Upper lobe of left lung (tissue), 6 donors: Measurements from ENCODE around the gene NPDC1. TPM values are rescaled to one million over a fixed set of nuclear protein-coding genes. Genes with fewer than 3 reads are reported as not detected.

ENCODE experiments used
- ATAC-seq, 2 donors: fragments of 200-7000 bp; cut with Tn5 transposase; one replicate each; pipeline ENCODE4 v1.9.1; 2022; ENCODE audit warnings: mild to moderate bottlenecking in 2 of 2, moderate library complexity in 2 of 2; ENCODE audit not compliant: low FRiP score in 2 of 2
- DNase-seq, 2 donors: peaks; one replicate each; pipeline ENCODE4 v3.0.0-alpha.2; 2019 to 2020
- H3K27ac ChIP-seq, 4 donors: fragments of 200-600 bp; sonication (generic); one replicate each; pipeline ENCODE4 v1.5.1; 2016 to 2019
- H3K27me3 ChIP-seq, 4 donors: fragments of 200-600 bp; sonication (generic); one replicate each; pipeline ENCODE4 v1.5.1; 2017 to 2019
- H3K36me3 ChIP-seq, 4 donors: fragments of 200-600 bp; sonication (generic); one replicate each; pipeline ENCODE4 v1.5.1; 2016 to 2019
- H3K4me1 ChIP-seq, 4 donors: fragments of 200-600 bp; sonication (generic); one replicate each; pipeline ENCODE4 v1.5.1; 2018 to 2019
- H3K4me3 ChIP-seq, 4 donors: fragments of 200-600 bp; sonication (generic); one replicate each; pipeline ENCODE4 v1.5.1; 2017 to 2019; ENCODE audit warnings: mild to moderate bottlenecking in 2 of 4, moderate library complexity in 1 of 4
- H3K9me3 ChIP-seq, 4 donors: fragments of 200-600 bp; sonication (generic); one replicate each; pipeline ENCODE4 v1.5.1; 2018 to 2019
- EP300 ChIP-seq, 4 donors: sonication (generic); formaldehyde crosslinking; IDR thresholded peaks; one replicate each; pipeline ENCODE4 v1.5.1; 2017; ENCODE audit warnings: antibody characterized with exemption in 4 of 4, control low read depth in 2 of 4
- POLR2A ChIP-seq, 4 donors: fragments of 450-650 bp; IDR thresholded peaks; one replicate each; pipeline ENCODE4 v1.5.1; 2016 to 2017; ENCODE audit warnings: antibody characterized with exemption in 4 of 4, mild to moderate bottlenecking in 2 of 4
- POLR2AphosphoS5 ChIP-seq, 2 donors: sonication (generic); formaldehyde crosslinking; IDR thresholded peaks; one replicate each; pipeline ENCODE4 v1.5.1; 2017; ENCODE audit warnings: antibody characterized with exemption in 2 of 2
- WGBS, 2 donors: methylation state at CpG; one replicate each; pipeline ENCODE4 v1.1.5; 2017 to 2018; 5-methylcytosine and 5-hydroxymethylcytosine counted together
- total RNA-seq, 6 donors: library from RNA; depleted of rRNA in 4 of 6; stranded (reverse); fragments of >200 nt in 4 of 6; gene quantifications; one replicate each; pipeline versions ENCODE4 v1.1.0 to v1.2.1, GENCODE V29; 2016 to 2021
- TF ChIP-seq, protein P1 (sequence below), 6 experiments: fragments of 450-650 bp in 4 of 6; fragments of 200-600 bp in 2 of 6; sonication (generic) in 2 of 6; IDR thresholded peaks; one replicate each; pipeline ENCODE4 v1.5.1; 2016 to 2019; ENCODE audit warnings: antibody characterized with exemption in 6 of 6
- donor health status: DM: no; HTN: no; CAD: no; lungs with moderate emphysema.
- donor health status: DM: no; HTN: yes; CAD: no; lungs with severe emphysema.

The NPDC1 gene
- total RNA-seq, 6 donors from 2014 or later, result 26.7 to 199 (median 73.2) TPM

DNA sequence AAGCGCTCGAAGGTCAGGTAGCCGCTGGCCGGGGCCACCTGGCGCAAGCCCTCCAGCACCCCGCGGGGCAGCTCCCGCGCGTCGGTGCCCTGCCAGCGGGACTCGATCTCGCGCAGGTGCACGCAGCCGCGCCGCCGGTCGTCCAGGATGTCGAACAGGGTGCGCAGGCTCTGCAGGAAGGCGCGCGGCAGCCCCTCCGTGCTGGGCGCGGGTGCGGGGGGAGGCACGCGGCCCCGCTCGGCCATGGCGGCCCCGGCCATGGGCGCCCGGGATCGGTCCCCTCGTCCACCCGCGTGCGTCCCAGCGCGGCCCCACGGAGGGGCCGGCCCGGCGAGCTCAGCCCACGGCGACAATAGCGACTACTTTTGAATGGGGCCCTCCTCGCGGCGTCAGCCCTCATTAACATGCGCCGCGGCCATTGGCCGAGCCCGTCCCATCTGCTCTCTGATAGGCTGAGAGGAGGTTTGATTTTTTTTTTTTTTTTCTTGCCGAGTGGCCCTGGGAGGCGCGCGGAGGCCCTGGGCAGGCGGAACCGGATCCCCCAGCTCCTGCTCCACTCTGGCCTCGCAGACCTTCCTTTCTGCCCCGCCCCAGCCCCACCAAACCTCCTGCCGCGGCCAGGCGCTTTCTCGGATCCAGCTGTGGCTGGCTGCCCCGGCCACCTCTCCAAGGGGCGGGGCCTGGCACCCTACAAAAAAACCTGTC, 24.4 kb upstream of the NPDC1 start, which contains the start of gene SAPCD2:
SAPCD2 (minus strand) TSS at position 357 of the 705 bp plus-strand sequence; CDS start at position 260, 97 bp downstream.
- peaks cover 14 to 36% (median 20%) of the 10 kb centered on the region in 4 donors for H3K4me1 ChIP-seq
- H3K27ac ChIP-seq, result peak within 1 kb of the TSS in 3 of 4 donors; percentile 23 to 82 (median 71)
- peak; percentile 94 to 95 for ATAC-seq
- H3K27me3 ChIP-seq, result peaks cover 0 to 10% (median 0%) of the 10 kb centered on the region in 4 donors
- peak; percentile 91 to 95 for DNase-seq
- TF ChIP-seq EP300 (IDR thresholded peaks at IDR 0.05) (no peak), POLR2A (IDR thresholded peaks at IDR 0.05) (peak in 1 of 4 donors; percentile 40)
- TF ChIP-seq, protein P1, sequence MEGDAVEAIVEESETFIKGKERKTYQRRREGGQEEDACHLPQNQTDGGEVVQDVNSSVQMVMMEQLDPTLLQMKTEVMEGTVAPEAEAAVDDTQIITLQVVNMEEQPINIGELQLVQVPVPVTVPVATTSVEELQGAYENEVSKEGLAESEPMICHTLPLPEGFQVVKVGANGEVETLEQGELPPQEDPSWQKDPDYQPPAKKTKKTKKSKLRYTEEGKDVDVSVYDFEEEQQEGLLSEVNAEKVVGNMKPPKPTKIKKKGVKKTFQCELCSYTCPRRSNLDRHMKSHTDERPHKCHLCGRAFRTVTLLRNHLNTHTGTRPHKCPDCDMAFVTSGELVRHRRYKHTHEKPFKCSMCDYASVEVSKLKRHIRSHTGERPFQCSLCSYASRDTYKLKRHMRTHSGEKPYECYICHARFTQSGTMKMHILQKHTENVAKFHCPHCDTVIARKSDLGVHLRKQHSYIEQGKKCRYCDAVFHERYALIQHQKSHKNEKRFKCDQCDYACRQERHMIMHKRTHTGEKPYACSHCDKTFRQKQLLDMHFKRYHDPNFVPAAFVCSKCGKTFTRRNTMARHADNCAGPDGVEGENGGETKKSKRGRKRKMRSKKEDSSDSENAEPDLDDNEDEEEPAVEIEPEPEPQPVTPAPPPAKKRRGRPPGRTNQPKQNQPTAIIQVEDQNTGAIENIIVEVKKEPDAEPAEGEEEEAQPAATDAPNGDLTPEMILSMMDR (IDR thresholded peaks at IDR 0.05), result peak in 1 of 6 experiments; percentile 2
- peak within 1 kb of the TSS in 3 of 4 donors; percentile 47 to 59 (median 56) for H3K4me3 ChIP-seq
- WGBS, 2 donors, result 0% methylated on average over 18 to 33 of the region's 74 CpGs
- H3K9me3 ChIP-seq, result no peaks in the 10 kb centered on the region
- H3K36me3 ChIP-seq, result no peaks in the 10 kb centered on the region

DNA sequence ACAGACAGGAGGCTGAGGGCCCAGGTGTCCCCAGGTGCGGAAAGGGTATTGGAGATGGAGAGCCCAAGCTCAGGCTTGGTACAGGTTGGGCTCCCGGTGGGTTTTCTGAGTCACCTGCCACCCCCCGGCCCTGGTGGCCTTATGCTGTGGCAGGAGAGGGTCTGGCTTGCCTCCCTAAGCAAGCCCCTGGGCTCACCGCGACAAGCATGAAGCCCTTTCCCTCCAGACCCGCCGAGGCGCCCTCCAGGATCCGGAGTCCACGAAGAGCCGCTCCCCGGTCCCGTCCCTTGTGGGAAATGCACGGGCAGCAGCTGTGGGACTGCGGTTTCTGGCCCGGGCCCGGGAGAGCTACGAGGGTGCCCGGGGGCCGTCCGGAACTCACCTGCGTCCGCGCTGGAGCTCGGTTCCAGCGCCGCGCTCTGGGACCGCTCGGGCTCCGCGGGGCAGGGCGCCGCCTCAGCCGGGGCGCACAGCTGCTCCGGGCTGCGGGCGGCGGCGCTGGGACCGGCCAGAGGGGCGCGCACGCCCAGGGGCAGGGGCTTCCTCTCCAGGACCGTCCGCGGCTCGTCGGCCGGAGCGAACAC, 23.6 kb upstream of the NPDC1 start:
- whole genome bisulfite sequencing, 2 donors, result no CpG with 5 or more reads among the region's 52 CpGs
- Histone ChIP-seq H3K36me3 (no peaks in the 10 kb centered on the region), H3K4me1 (peaks cover 14 to 36% (median 20%) of the 10 kb centered on the region in 4 donors), H3K9me3 (no peaks in the 10 kb centered on the region), H3K27me3 (peaks cover 0 to 10% (median 0%) of the 10 kb centered on the region in 4 donors), H3K4me3 (peak overlapping the region in 3 of 4 donors; percentile 47 to 59 (median 56)), H3K27ac (no peak overlapping the region)
- DNase-seq, result no peak
- no peak for ATAC-seq
- TF ChIP-seq, protein P1 (IDR thresholded peaks at IDR 0.05), result peak in 1 of 6 experiments; percentile 4
- no peak for TF ChIP-seq POLR2A (IDR thresholded peaks at IDR 0.05)

DNA sequence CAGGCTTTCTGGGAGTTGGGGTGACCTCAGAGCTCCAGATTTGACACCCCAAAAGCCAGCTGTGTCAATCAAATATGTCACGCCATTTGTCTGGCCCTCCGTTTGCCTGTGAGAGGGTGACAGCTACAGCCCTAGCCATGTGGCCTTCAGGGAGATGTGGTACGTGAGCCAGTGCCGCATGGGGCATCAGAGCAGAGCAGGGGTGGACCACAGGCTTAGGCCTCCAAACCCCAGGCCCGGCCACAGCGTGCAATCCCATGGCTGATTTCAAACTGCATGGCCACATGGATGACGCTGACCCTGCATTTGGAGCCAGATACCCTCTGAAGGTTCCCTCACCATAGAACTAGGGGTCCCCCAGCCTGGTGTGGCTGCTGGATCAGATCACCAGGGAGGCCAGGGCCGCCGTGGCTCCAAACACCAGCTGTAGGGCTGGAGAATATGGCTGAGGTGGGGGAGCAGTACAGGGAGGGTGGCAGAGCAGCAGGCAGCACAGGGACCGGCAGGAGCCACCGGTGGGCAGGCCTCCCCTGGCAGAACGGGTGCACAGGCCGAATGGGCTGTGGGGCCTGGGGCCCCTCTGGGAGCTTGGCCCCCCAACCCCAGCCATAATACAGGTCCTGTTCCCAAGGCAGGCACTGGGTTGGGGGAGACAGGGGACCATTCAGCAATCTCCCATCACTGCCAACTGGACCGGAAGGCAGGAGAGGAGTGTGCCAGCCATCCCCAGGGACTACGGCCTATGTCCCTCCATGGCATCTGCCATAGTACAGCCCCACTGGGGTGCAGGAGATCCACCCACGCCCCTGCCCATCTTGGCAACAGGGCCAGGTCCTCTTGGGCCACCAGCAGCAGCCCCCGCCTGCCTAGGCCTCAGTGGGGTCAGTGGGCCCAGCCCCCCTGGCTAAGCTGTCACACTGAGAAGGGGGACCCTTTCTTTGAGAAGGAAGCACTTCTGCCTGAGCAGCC, 22.8 kb upstream of the NPDC1 start:
- no peaks in the 10 kb centered on the region for H3K36me3 ChIP-seq
- peaks cover 18 to 40% (median 24%) of the 10 kb centered on the region in 4 donors for H3K4me1 ChIP-seq
- H3K9me3 ChIP-seq, result no peaks in the 10 kb centered on the region
- ATAC-seq (no peak), DNase-seq (peak in 1 of 2 donors; percentile 46)
- 85 to 92% methylated on average over 5 to 17 of the region's 17 CpGs for WGBS, 2 donors
- TF ChIP-seq EP300 (IDR thresholded peaks at IDR 0.05) (no peak), POLR2A (IDR thresholded peaks at IDR 0.05) (no peak), POLR2AphosphoS5 (IDR thresholded peaks at IDR 0.05) (no peak)
- TF ChIP-seq, protein P1 (IDR thresholded peaks at IDR 0.05), result no peak
- no peak overlapping the region for H3K27ac ChIP-seq
- H3K4me3 ChIP-seq, result peak overlapping the region in 1 of 4 donors; percentile 56
- H3K27me3 ChIP-seq, result peaks cover 0 to 10% (median 0%) of the 10 kb centered on the region in 4 donors

DNA sequence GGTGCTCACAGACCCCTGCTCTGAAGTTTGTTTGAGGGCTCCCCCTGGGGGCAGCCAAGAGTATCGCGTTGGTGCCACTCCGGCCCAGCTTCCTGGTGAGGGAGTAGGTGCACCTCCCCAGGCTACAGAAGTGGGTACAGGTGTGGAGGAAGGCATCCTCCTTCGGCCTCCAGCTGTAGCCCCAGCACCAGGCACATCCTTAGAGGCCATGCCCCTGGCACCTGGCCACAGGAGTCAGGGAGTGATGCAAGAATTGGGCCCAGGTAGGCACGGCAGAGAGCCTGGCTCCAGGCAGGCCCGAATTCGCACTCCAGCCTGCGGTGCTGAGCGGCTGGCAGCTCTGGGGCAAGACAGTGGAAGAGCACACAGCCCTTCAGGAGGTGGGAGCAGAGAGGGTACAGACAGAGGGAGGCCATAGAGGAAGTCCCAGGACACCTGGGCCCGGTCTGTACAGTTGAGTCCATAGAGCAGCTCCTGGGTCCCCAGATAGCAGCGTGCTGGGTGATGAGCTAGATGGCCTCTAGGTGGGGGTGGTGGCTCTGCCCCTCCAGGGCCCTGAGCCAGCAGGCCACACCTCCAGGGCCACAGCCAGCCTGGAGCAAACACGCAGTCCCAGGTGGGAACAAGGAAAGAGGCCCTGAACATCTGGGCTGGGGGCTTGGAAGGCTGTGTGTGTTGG, 22.0 kb upstream of the NPDC1 start:
- Histone ChIP-seq H3K27ac (no peak overlapping the region), H3K9me3 (no peaks in the 10 kb centered on the region), H3K27me3 (peaks cover 0 to 10% (median 0%) of the 10 kb centered on the region in 4 donors), H3K4me3 (no peak overlapping the region), H3K36me3 (no peaks in the 10 kb centered on the region), H3K4me1 (peaks cover 19 to 34% (median 24%) of the 10 kb centered on the region in 4 donors)
- WGBS, 2 donors, result 58 to 59% methylated on average over 10 to 11 of the region's 12 CpGs
- peak; percentile 71 to 83 for DNase-seq
- TF ChIP-seq EP300 (IDR thresholded peaks at IDR 0.05), result no peak
- TF ChIP-seq POLR2AphosphoS5 (IDR thresholded peaks at IDR 0.05), result no peak
- TF ChIP-seq, protein P1 (IDR thresholded peaks at IDR 0.05), result peak; percentile 80 to 88 (median 86)
- TF ChIP-seq POLR2A (IDR thresholded peaks at IDR 0.05), result no peak
- ATAC-seq, result peak; percentile 61 to 69
